HEK293 (cell line): Measurements from ENCODE around the gene TMEM9B.

Source experiments
- CTCF ChIA-PET: fragments of 350-600 bp; formaldehyde crosslinking; extraction: SDS; loops from one replicate; lab custom pipeline; 2021; ENCODE audit warnings: antibody characterized with exemption; lab: Yijun Ruan, JAX
- POLR2A ChIA-PET: fragments of 300-600 bp; formaldehyde crosslinking; extraction: SDS; loops from one replicate; lab custom pipeline; 2020; ENCODE audit warnings: antibody characterized with exemption, inconsistent platforms; lab: Yijun Ruan, JAX
- H3K27ac ChIP-seq: fragments of 200-500 bp; sonication (Bioruptor generic); 2 replicates; pipeline ENCODE4 v1.5.1; 2014; ENCODE audit warnings: low read depth, low read length, control low read depth, inconsistent platforms; ENCODE audit errors: extremely low read depth
- H3K36me3 ChIP-seq, 2 experiments: fragments of 200-500 bp in 1 of 2; sonication (Bioruptor generic) in 1 of 2; 1 replicate in 1 of 2; 2 replicates in 1 of 2; pipeline ENCODE4 v1.5.1; 2014 to 2017; ENCODE audit warnings: inconsistent platforms in 2 of 2, low read length in 2 of 2; ENCODE audit not compliant: control insufficient read depth in 2 of 2, insufficient read depth in 1 of 2
- H3K4me1 ChIP-seq: fragments of 200-500 bp; sonication (Bioruptor generic); 2 replicates; pipeline ENCODE4 v1.5.1; 2014; ENCODE audit warnings: mild to moderate bottlenecking, low read length, inconsistent platforms; ENCODE audit not compliant: control insufficient read depth, insufficient read depth
- H3K4me3 ChIP-seq: 2 replicates; pipeline ENCODE4 v1.5.1; 2011; ENCODE audit warnings: low read depth, mild to moderate bottlenecking, control low read depth, low read length, moderate library complexity
- H3K9me3 ChIP-seq: fragments of 200-500 bp; sonication (Bioruptor generic); 2 replicates; pipeline ENCODE4 v1.5.1; 2014; ENCODE audit warnings: low read depth, low read length, inconsistent platforms; ENCODE audit not compliant: control insufficient read depth, insufficient read depth
- BCL11B ChIP-seq: fragments of 450-650 bp; formaldehyde crosslinking; IDR thresholded peaks from 2 replicates; pipeline ENCODE4 v1.5.1; 2016; ENCODE audit warnings: low read depth, missing biosample characterization, missing genetic modification characterization
- HOXA7 ChIP-seq: sonication (generic); formaldehyde crosslinking; IDR thresholded peaks from 2 replicates; pipeline ENCODE4 v1.8.1; 2022; ENCODE audit warnings: missing genetic modification reagents, borderline replicate concordance
- HOXC10 ChIP-seq: sonication (generic); formaldehyde crosslinking; IDR thresholded peaks from 2 replicates; pipeline ENCODE4 v1.8.1; 2023; ENCODE audit warnings: mild to moderate bottlenecking, missing genetic modification reagents
- KLF9 ChIP-seq: fragments of 450-650 bp; formaldehyde crosslinking; IDR thresholded peaks from 2 replicates; pipeline ENCODE4 v1.5.1; 2016; ENCODE audit warnings: missing biosample characterization, missing genetic modification characterization, low read depth
- PRDM1 ChIP-seq: fragments of 450-650 bp; formaldehyde crosslinking; IDR thresholded peaks from 2 replicates; pipeline ENCODE4; 2016; ENCODE audit warnings: missing biosample characterization, missing genetic modification characterization
- RBAK ChIP-seq: fragments of 450-650 bp; formaldehyde crosslinking; IDR thresholded peaks from 2 replicates; pipeline ENCODE4 v1.5.1; 2016; ENCODE audit warnings: missing biosample characterization, missing genetic modification characterization
- ZBTB8A ChIP-seq: fragments of 450-650 bp; formaldehyde crosslinking; IDR thresholded peaks from 2 replicates; pipeline ENCODE4 v1.5.1; 2016; ENCODE audit warnings: missing biosample characterization, missing genetic modification characterization
- ZFP3 ChIP-seq: fragments of 450-650 bp; formaldehyde crosslinking; IDR thresholded peaks from 2 replicates; pipeline ENCODE4 v1.5.1; 2016; ENCODE audit warnings: low read depth, missing biosample characterization, missing genetic modification characterization
- ZIC2 ChIP-seq: fragments of 450-650 bp; formaldehyde crosslinking; IDR thresholded peaks from 2 replicates; pipeline ENCODE4 v1.5.1; 2016; ENCODE audit warnings: missing biosample characterization, missing genetic modification characterization
- ZNF184 ChIP-seq: fragments of 450-650 bp; IDR thresholded peaks from 2 replicates; pipeline ENCODE4 v1.5.1; 2018; ENCODE audit warnings: missing biosample characterization, mild to moderate bottlenecking, missing genetic modification characterization
- ZNF19 ChIP-seq: fragments of 450-650 bp; formaldehyde crosslinking; IDR thresholded peaks from 2 replicates; pipeline ENCODE4; 2016; ENCODE audit warnings: missing biosample characterization, missing genetic modification characterization, low read depth
- ZNF223 ChIP-seq: fragments of 450-650 bp; formaldehyde crosslinking; IDR thresholded peaks from 2 replicates; pipeline ENCODE4 v1.5.1; 2016; ENCODE audit warnings: missing biosample characterization, missing genetic modification characterization
- ZNF23 ChIP-seq: fragments of 450-650 bp; formaldehyde crosslinking; IDR thresholded peaks from 2 replicates; pipeline ENCODE4 v1.5.1; 2016; ENCODE audit warnings: missing biosample characterization, missing genetic modification characterization, borderline replicate concordance
- ZNF585B ChIP-seq: fragments of 450-650 bp; formaldehyde crosslinking; IDR thresholded peaks from 2 replicates; pipeline ENCODE4 v1.5.1; 2016; ENCODE audit warnings: missing biosample characterization, missing genetic modification characterization
- ZNF639 ChIP-seq: fragments of 450-650 bp; formaldehyde crosslinking; IDR thresholded peaks from 2 replicates; pipeline ENCODE4 v1.5.1; 2016; ENCODE audit warnings: missing biosample characterization, missing genetic modification characterization
- ZNF654 ChIP-seq: fragments of 450-650 bp; formaldehyde crosslinking; IDR thresholded peaks from 2 replicates; pipeline ENCODE4 v1.5.1; 2016; ENCODE audit warnings: low read depth, missing biosample characterization, missing genetic modification characterization
- ZNF664 ChIP-seq: fragments of 450-650 bp; formaldehyde crosslinking; IDR thresholded peaks from 2 replicates; pipeline ENCODE4 v1.5.1; 2016; ENCODE audit warnings: missing biosample characterization, missing genetic modification characterization
- ZNF777 ChIP-seq: fragments of 450-650 bp; formaldehyde crosslinking; IDR thresholded peaks from 2 replicates; pipeline ENCODE4 v1.5.1; 2017; ENCODE audit warnings: missing biosample characterization, missing genetic modification characterization, borderline replicate concordance
- ZSCAN4 ChIP-seq: fragments of 450-650 bp; formaldehyde crosslinking; IDR thresholded peaks from 2 replicates; pipeline ENCODE4 v1.5.1; 2017; ENCODE audit warnings: missing biosample characterization, missing genetic modification characterization
- ZSCAN5A ChIP-seq: fragments of 450-650 bp; formaldehyde crosslinking; IDR thresholded peaks from 2 replicates; pipeline ENCODE4 v1.5.1; 2016; ENCODE audit warnings: missing biosample characterization, missing genetic modification characterization
- ZXDB ChIP-seq: fragments of 450-650 bp; formaldehyde crosslinking; IDR thresholded peaks from 2 replicates; pipeline ENCODE4 v1.5.1; 2016; ENCODE audit warnings: missing biosample characterization, missing genetic modification characterization
- TF ChIP-seq, protein P1 (sequence below): fragments of 450-650 bp; formaldehyde crosslinking; IDR thresholded peaks from 2 replicates; pipeline ENCODE4 v1.5.1; 2016; ENCODE audit warnings: missing biosample characterization, missing genetic modification characterization

TMEM9B gene

GRCh38 chr11:8971924-8972316 lies 7.7 kb upstream of the TMEM9B start (continued):
- no peak for TF ChIP-seq ZFP3 (tag by site-specific recombination)

DNA sequence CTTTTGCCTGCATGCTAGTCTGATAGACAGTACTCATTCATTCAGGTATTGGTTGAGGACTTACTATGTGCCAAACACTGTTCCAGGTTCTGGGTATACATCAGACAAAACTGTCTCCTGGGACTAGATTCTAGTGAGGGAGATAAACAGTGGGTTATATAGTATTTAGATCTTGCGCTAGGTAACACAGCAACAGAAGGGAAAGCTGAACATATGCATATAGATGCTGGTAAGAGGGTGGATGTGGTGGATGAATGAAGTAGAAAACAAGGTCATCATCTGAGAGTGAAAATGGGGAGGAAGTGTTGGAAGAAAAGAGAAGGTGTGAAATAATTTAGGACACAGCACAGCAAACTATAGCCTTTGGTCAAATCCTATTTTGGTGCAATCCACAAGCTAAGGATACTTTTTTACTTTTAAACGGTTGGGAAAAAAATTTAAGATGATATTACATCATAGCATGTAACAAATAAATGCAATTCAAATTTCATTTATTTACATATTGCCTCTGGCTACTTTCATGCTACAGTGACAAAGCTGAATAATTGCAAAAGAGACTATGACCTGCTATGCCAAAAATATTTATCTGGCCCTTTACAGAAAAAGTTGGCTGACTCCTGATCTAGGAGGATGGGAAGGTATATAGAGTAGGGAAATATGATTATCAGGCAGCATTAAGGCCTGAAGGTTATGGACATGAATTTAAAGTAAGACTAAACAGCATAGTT lies 7.1 kb upstream of the TMEM9B start:
- H3K27ac ChIP-seq: no peak overlapping the region
- no peaks in the 10 kb centered on the region for H3K36me3 ChIP-seq
- no peaks in the 10 kb centered on the region for H3K4me1 ChIP-seq
- TF ChIP-seq ZSCAN4 (tag by site-specific recombination): no peak
- 0 out of 2 replicates have a peak, but pooled peaks have one; percentile 21 for TF ChIP-seq PRDM1 (tag by site-specific recombination)
- no peak for TF ChIP-seq ZNF184 (tag by site-specific recombination)
- no peak for TF ChIP-seq ZNF23
- ChIA-PET CTCF (interaction anchor here (0.7 kb wide), 1 partner anchor 16 kb away, joined by 3 read pairs; no protein-coding TSS in a partner anchor), POLR2A (no interaction called here)
- no peaks in the 10 kb centered on the region for H3K9me3 ChIP-seq
- H3K4me3 ChIP-seq: no peak overlapping the region

- no peak for TF ChIP-seq ZNF19 (tag by site-specific recombination)
- TF ChIP-seq ZXDB (tag by site-specific recombination): no peak
- no peak for TF ChIP-seq HOXA7 (CRISPR knock-in tag)
- H3K36me3 ChIP-seq: no peaks in the 10 kb centered on the region
- H3K4me3 ChIP-seq: no peak overlapping the region
- no peaks in the 10 kb centered on the region for H3K9me3 ChIP-seq
- no peaks in the 10 kb centered on the region for H3K4me1 ChIP-seq
- no peak overlapping the region for H3K27ac ChIP-seq
- POLR2A ChIA-PET: no interaction called here
- CTCF ChIA-PET: no interaction called here
Measured at GRCh38 chr11:8967184-8967583, 2.9 kb upstream of the TMEM9B start.

- no peaks in the 10 kb centered on the region for H3K4me1 ChIP-seq
- H3K36me3 ChIP-seq: peaks cover 0 to 11% of the 10 kb centered on the region in 2 experiments; a peak in 1 of 3 replicates
- ChIA-PET CTCF (interaction anchor here (0.6 to 1.4 kb wide), 4 partner anchors 46 to 735 kb away, joined by 3 to 6 read pairs (median 5); no protein-coding TSS in a partner anchor), POLR2A (interaction anchor here (0.6 to 2.1 kb wide), 11 partner anchors 11 to 609 kb away, joined by 3 to 21 read pairs (median 4); partner anchors contain the start of genes AKIP1 and NRIP3)
- no peaks in the 10 kb centered on the region for H3K9me3 ChIP-seq
- peak overlapping the region; percentile 77; the same call in 1 of the 2 replicates for H3K27ac ChIP-seq
- peak overlapping the region; percentile 89 for H3K4me3 ChIP-seq
- TF ChIP-seq HOXC10 (CRISPR knock-in tag): no peak
- no peak for TF ChIP-seq ZNF664
- no peak for TF ChIP-seq BCL11B (tag by site-specific recombination)
- TF ChIP-seq ZNF585B (tag by site-specific recombination): no peak
- peak; percentile 13; the same call in 1 of the 2 replicates for TF ChIP-seq KLF9 (tag by site-specific recombination)
- TF ChIP-seq ZNF223 (tag by site-specific recombination): 0 out of 2 replicates have a peak, but pooled peaks have one; percentile 21
- no peak for TF ChIP-seq ZNF639 (tag by site-specific recombination)
- TF ChIP-seq ZIC2 (tag by site-specific recombination): peak; percentile 51
- TF ChIP-seq ZNF777: no peak
- TF ChIP-seq, protein P1, sequence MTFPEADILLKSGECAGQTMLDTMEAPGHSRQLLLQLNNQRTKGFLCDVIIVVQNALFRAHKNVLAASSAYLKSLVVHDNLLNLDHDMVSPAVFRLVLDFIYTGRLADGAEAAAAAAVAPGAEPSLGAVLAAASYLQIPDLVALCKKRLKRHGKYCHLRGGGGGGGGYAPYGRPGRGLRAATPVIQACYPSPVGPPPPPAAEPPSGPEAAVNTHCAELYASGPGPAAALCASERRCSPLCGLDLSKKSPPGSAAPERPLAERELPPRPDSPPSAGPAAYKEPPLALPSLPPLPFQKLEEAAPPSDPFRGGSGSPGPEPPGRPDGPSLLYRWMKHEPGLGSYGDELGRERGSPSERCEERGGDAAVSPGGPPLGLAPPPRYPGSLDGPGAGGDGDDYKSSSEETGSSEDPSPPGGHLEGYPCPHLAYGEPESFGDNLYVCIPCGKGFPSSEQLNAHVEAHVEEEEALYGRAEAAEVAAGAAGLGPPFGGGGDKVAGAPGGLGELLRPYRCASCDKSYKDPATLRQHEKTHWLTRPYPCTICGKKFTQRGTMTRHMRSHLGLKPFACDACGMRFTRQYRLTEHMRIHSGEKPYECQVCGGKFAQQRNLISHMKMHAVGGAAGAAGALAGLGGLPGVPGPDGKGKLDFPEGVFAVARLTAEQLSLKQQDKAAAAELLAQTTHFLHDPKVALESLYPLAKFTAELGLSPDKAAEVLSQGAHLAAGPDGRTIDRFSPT (tag by site-specific recombination): peak; percentile 22; the same call in 1 of the 2 replicates
- TF ChIP-seq ZNF654 (tag by site-specific recombination): no peak
- TF ChIP-seq ZBTB8A (tag by site-specific recombination): no peak
- TF ChIP-seq ZSCAN5A: no peak
- no peak for TF ChIP-seq RBAK (tag by site-specific recombination)
Measured at GRCh38 chr11:8963569-8964323, 496 bp downstream of the TMEM9B start.
